GM20000 (cell line): ENCODE data around the gene ASRGL1.

Experiments used
- DNase-seq: peaks from one replicate; pipeline ENCODE4 v3.0.0; 2012; ENCODE audit warnings: low spot score
- CTCF ChIP-seq: IDR thresholded peaks from 2 replicates; pipeline ENCODE4 v1.5.1; 2012; ENCODE audit warnings: mild to moderate bottlenecking, control low read depth; ENCODE audit errors: extremely low read depth, missing control alignments

The ASRGL1 gene

GRCh38 chr11:62410972-62411371 lies 73.7 kb downstream of the ASRGL1 start:
- TF ChIP-seq CTCF: no peak
- no peak for DNase-seq

DNA sequence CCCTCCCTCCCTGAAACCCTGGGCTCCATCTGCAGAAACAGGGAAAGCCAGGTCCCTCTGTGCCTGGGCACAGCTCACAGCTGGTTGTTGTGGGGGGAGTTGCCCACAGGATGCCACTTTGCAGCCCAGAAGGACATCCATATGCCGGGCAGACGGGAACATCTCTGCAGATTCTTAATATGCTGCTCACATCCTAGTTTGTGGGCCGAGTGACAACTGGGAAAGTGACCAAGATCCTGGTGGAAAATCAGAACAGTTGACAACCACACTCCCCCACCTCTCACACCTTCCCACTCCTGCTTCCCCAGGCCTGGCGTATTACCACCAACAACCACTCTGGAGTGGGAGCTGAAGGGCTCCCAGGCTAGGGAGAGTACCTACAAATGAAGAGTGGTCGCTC lies 74.3 kb downstream of the ASRGL1 start:
- no peak for DNase-seq
- TF ChIP-seq CTCF: no peak

DNA sequence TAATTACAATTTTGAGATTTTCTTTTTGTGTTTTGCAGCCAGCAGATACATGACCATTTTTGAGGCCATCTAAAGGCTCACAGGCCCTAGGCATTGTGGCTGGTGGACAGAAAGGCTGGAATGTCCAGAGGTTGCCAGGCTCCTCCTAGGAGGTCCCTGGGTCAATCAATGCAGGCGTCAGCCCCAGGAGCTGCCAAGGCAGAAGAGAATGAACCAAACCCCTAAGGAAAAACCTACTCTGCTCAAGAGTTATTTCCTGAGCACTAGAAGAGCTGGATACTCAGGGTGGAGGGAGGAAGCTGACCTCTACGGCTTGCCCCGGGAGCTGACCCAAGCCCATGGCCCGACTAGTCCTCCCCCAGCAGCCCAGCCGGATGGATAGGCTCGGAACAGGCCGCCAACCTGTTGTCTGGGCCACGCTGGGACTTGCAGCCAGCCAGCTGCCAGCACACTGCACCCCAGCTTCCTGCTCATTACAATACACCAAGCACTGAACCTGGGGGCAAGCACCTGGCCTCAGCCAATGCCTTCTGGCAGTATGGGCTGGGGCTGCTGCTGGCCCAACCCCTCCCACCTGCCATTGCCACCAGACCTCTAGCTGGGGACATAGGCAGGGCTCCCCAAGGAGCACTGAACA lies 75.9 kb downstream of the ASRGL1 start:
- TF ChIP-seq CTCF: no peak
- no peak for DNase-seq

GRCh38 chr11:62416596-62416995 lies 79.3 kb downstream of the ASRGL1 start:
- TF ChIP-seq CTCF: no peak
- DNase-seq: no peak

GRCh38 chr11:62418136-62418535 lies 80.9 kb downstream of the ASRGL1 start:
- no peak for DNase-seq
- TF ChIP-seq CTCF: no peak

DNA sequence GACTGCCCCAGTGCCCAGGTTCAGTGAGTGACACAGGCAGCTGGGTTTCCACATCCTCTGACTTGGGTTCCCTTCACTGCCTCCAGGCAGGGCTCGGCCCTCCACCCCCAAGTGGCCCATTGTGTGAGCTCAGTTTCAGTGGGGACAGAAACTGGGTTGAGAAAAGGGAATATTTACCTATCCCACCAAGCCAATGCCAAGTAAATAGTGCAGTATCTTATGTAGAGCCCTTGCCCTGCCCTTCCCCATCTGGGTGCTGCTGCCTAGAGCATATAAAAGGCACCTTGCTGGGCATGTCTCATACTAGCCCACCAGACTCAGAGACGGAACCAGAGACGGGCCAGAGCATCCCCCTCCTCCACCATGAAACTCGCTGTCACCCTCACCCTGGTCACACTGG lies 81.5 kb downstream of the ASRGL1 start, which contains the start of gene SCGB1A1:
SCGB1A1 (plus strand) TSS at position 301 of the 400 bp plus-strand sequence; CDS start at position 364, 63 bp downstream.
- DNase-seq: no peak
- no peak for TF ChIP-seq CTCF

DNA sequence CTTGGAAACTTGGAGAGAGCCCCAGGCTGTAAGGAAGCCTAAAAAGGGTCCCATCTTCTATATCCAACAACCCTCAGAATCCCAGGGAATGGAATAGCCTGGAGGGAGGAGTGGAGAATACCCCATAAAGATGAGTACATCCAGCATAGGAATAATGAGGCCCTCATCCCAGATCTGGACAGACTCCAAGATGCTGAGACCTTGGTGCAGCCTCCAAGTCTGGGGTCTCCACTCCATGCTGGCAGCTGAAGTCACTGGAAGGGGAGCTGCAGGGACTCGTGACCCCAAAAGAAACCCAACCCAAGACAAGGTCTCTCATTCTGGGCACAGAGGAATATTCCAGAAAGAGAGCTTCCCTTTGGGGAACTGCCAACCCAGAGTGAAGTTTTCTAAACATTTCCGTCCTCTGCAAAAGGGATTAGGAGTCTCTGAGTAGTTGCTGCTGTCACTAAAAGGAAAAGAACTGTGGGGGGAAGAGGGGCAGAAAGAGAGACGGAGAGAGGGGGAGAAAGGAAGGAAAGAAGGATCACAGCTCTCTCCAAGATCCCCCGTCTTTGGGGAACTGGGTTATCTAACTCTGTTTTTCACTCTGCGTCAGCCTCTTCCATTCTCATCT lies 82.2 kb downstream of the ASRGL1 start:
- DNase-seq: no peak
- TF ChIP-seq CTCF: no peak
